ENCODE data around the gene CCDC85C. TPM values are rescaled to one million over a fixed set of nuclear protein-coding genes. Genes with fewer than 3 reads are reported as not detected.

Gene CCDC85C
- total and polyA plus RNA-seq, 2 of the 8 experiments (the other 6 are each of a cell fraction or from before 2014, with no cell fraction given), result 16.8 to 35.8 TPM

GRCh38 chr14:99596071-99596627 is 7.9 kb downstream of the CCDC85C start:
- CTCF ChIA-PET (ENCODE audit: partially characterized antibody), result interaction anchor here (0.6 to 3.9 kb wide), 5 partner anchors 16 to 117 kb away, joined by 3 to 12 read pairs (median 4); no protein-coding TSS in a partner anchor
- Histone ChIP-seq H3K4me1 (replicated peaks in 1 of 4; ENCODE audit: control insufficient read depth in 3 of 4, insufficient read depth in 4 of 4, low read length in 3 of 4) (peaks cover 0 to 18% (median 13%) of the 10 kb centered on the region in 4 experiments; a peak in 6 of 7 replicates), H3K9ac (replicated peaks in 1 of 4; ENCODE audit: extremely low read depth in 1 of 4, low read depth in 3 of 4, low read length in 3 of 4) (no peak overlapping the region), H2AK5ac (ENCODE audit: low read depth, low read length) (no peak overlapping the region), H3K4me2 (ENCODE audit: insufficient read depth in 1 of 2, low read depth in 2 of 2, low read length in 2 of 2) (no peak overlapping the region), H4K91ac (replicated peaks; ENCODE audit: insufficient read length, low read length) (no peak overlapping the region), H3K23ac (ENCODE audit: insufficient read length) (no peak overlapping the region), H3K79me2 (ENCODE audit: control insufficient read depth in 1 of 2, insufficient read depth in 2 of 2, low read length in 2 of 2) (peaks cover 3 to 77% of the 10 kb centered on the region in 2 experiments; a peak in 3 of 4 replicates), H3K23me2 (ENCODE audit: low read depth, low read length) (no peaks in the 10 kb centered on the region), H3K4me3 (ENCODE audit: extremely low read depth in 1 of 4, insufficient read depth in 2 of 4, low read depth in 3 of 4, low read length in 4 of 4) (no peak overlapping the region), H3K36me3 (ENCODE audit: control insufficient read depth in 2 of 4, insufficient read depth in 4 of 4, low read length in 3 of 4) (no peaks in the 10 kb centered on the region), H4K8ac (ENCODE audit: extremely low read depth, insufficient read depth, low read length) (no peak overlapping the region), H2BK120ac (replicated peaks; ENCODE audit: low read depth, low read length) (no peak overlapping the region), H3K27me3 (replicated peaks in 1 of 4; ENCODE audit: control insufficient read depth in 3 of 4, extremely low read depth in 1 of 4, insufficient read depth in 3 of 4, low read length in 3 of 4) (no peaks in the 10 kb centered on the region; a peak in 2 of 7 replicates), H3K79me1 (ENCODE audit: low read depth, low read length) (peaks cover 30% of the 10 kb centered on the region), H2BK12ac (ENCODE audit: low read depth, low read length) (no peak overlapping the region), H3K56ac (replicated peaks; ENCODE audit: insufficient read length, low read depth, low read length) (no peak overlapping the region), H2BK20ac (ENCODE audit: low read length) (no peak overlapping the region), H4K5ac (ENCODE audit: insufficient read length, low read depth, low read length) (no peak overlapping the region), H4K20me1 (replicated peaks in 1 of 2; ENCODE audit: control insufficient read depth in 1 of 2, insufficient read depth in 2 of 2, low read length in 2 of 2) (peaks cover 8 to 32% of the 10 kb centered on the region in 2 experiments), H3K14ac (ENCODE audit: insufficient read length) (no peak overlapping the region), H3K9me3 (ENCODE audit: insufficient read depth in 2 of 2, low read depth in 1 of 2, low read length in 1 of 2) (no peaks in the 10 kb centered on the region), H2BK15ac (ENCODE audit: low read length) (no peak overlapping the region), H3K18ac (ENCODE audit: extremely low read depth, low read length) (no peak overlapping the region), H3K27ac (ENCODE audit: low read depth, low read length) (no peak overlapping the region), H3K4ac (replicated peaks; ENCODE audit: insufficient read length, low read depth, low read length) (no peak overlapping the region), H2BK5ac (ENCODE audit: low read depth, low read length) (no peak overlapping the region), H2AFZ (ENCODE audit: low read length) (no peak overlapping the region)
- FAIRE-seq (no peak), DNase-seq (ENCODE audit: low read depth in 1 of 2, low spot score in 2 of 2) (no peak)
- POLR2A ChIA-PET (ENCODE audit: partially characterized antibody), result no interaction called here
- no peak for TF ChIP-seq ATF2 (IDR thresholded peaks at IDR 0.05; ENCODE audit: low read length)
- TF ChIP-seq RBBP5 (IDR thresholded peaks at IDR 0.05; ENCODE audit: borderline replicate concordance, low read depth, low read length), result no peak
- no peak for TF ChIP-seq GABPA (IDR thresholded peaks at IDR 0.05; ENCODE audit: borderline replicate concordance, insufficient read depth, low read length)
- 88% methylated on average over 10 of the region's 10 CpGs; no CpG with 5 or more reads in 1 of the 2 experiments for WGBS, 2 experiments (ENCODE audit: extremely low coverage in 1 of 2, insufficient coverage in 1 of 2, insufficient read length in 1 of 2, insufficient replicate concordance in 2 of 2, low coverage in 1 of 2, low lambda C conversion rate in 2 of 2, missing lambda C conversion rate in 1 of 2)

Measured in H1 (cell line).